ENCODE measurements around the gene PABPN1. TPM values are rescaled to one million over a fixed set of nuclear protein-coding genes. Genes with fewer than 3 reads are reported as not detected.
"Not testable (repeated sequence)": the region's sequence is repeated elsewhere in the genome, so short reads cannot be mapped to it uniquely, and the experiment has no call there.

PABPN1 gene
- total RNA-seq, 1 donor from 2014 or later = 71.5 TPM

GRCh38 chr14:23301969-23302289, 19.3 kb upstream of the PABPN1 start:
- no peak for DNase-seq

- DNase-seq = peak; percentile 64
These were observed 18.7 kb upstream of the PABPN1 start, which contains the start of gene PPP1R3E for GRCh38 chr14:23302290-23303225. TSS of gene PPP1R3E (minus strand) at chr14:23302859. CDS start at chr14:23302576, 283 bp downstream.

- peak; percentile 86 for DNase-seq
These were observed 14.7 kb upstream of the PABPN1 start, which contains the start of gene BCL2L2 for GRCh38 chr14:23306412-23307145. TSS of gene BCL2L2 (plus strand) at chr14:23306833. CDS start at chr14:23307768, 935 bp downstream.

- DNase-seq = no peak
These were observed 14.1 kb upstream of the PABPN1 start for GRCh38 chr14:23307146-23307530.

- DNase-seq = no peak
These were observed 13.3 kb upstream of the PABPN1 start for GRCh38 chr14:23307687-23308644.

GRCh38 chr14:23308721-23309445, 12.4 kb upstream of the PABPN1 start:
- no peak for DNase-seq

- no peak for DNase-seq
These were observed 10.7 kb upstream of the PABPN1 start for GRCh38 chr14:23310546-23310945.

- DNase-seq = no peak
These were observed 5.0 kb upstream of the PABPN1 start for GRCh38 chr14:23316300-23316699.

- no peak for DNase-seq
These were observed 1.3 kb upstream of the PABPN1 start for GRCh38 chr14:23319746-23320583.

- peak; percentile 58 for DNase-seq
These were observed 603 bp downstream of the PABPN1 start for GRCh38 chr14:23321572-23322547.

- no peak for DNase-seq
These were observed 1.6 kb downstream of the PABPN1 start for GRCh38 chr14:23322568-23323517.

- DNase-seq = no peak
These were observed 2.7 kb downstream of the PABPN1 start for GRCh38 chr14:23323838-23324454.

- DNase-seq = no peak
These were observed 3.2 kb downstream of the PABPN1 start for GRCh38 chr14:23324455-23324846.

GRCh38 chr14:23324993-23325392, 3.7 kb downstream of the PABPN1 start:
- no peak for DNase-seq

- DNase-seq = not testable (repeated sequence)
These were observed 4.5 kb downstream of the PABPN1 start for GRCh38 chr14:23325746-23326145.

GRCh38 chr14:23326491-23327332, 5.5 kb downstream of the PABPN1 start:
- DNase-seq = no peak

Data from dermis blood vessel endothelial cell (primary cell).